ENCODE results near the gene BSN. TPM values are rescaled to one million over a fixed set of nuclear protein-coding genes. Genes with fewer than 3 reads are reported as not detected.

The BSN gene
- total RNA-seq, 1 donor from 2014 or later: 0.55 TPM

DNA sequence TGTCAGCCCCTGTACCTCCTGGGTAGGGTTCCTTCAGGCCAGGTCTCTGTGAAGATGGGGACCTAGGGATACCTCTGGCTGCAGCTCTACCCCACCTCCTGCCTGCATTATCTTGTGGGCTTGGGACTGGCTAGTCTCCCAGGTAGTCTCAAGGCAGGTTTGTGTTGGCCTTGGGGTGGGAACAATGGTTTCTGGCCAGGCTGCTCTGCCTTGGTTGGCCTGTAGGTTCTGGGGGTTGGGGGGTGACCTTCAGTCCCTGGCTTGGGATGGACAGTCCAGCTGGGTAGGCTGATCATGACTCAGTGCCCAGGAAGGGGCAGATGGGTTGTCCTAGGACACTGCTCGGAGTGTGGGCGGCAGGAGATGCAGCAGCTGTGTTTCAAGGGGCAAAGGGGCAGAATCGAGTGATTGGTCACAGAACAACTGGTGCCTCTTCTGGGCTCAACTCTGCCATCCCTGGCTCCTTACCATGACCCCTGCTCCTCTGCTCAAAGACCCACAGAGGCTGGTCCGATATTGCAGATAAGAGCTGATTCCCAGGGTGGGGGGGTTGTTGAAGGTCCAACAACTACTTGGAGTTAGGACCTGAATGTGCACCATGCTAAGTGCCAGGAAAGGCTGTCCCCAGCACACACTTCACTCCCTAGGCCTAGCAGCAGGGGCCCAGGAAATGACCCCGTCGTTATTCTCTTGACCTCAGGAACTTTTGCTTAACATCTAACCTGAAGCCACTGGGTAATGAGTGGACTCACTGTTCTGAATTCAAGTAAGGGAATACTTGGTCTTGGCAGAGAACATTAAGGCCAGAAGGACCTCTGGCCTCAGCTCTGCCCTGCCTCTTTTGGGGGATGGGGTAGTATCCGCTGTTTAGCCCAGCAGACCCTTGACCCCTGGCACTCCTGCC lies 18.1 kb upstream of the BSN start:
- TF ChIP-seq, protein P1, sequence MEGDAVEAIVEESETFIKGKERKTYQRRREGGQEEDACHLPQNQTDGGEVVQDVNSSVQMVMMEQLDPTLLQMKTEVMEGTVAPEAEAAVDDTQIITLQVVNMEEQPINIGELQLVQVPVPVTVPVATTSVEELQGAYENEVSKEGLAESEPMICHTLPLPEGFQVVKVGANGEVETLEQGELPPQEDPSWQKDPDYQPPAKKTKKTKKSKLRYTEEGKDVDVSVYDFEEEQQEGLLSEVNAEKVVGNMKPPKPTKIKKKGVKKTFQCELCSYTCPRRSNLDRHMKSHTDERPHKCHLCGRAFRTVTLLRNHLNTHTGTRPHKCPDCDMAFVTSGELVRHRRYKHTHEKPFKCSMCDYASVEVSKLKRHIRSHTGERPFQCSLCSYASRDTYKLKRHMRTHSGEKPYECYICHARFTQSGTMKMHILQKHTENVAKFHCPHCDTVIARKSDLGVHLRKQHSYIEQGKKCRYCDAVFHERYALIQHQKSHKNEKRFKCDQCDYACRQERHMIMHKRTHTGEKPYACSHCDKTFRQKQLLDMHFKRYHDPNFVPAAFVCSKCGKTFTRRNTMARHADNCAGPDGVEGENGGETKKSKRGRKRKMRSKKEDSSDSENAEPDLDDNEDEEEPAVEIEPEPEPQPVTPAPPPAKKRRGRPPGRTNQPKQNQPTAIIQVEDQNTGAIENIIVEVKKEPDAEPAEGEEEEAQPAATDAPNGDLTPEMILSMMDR (IDR thresholded peaks at IDR 0.05; ENCODE audit: borderline replicate concordance): no peak
- Histone ChIP-seq H3K27me3 (ENCODE audit: low read depth) (no peaks in the 10 kb centered on the region), H3K36me3 (peaks cover 27% of the 10 kb centered on the region), H3K4me3 (no peak overlapping the region), H3K27ac (replicated peaks) (no peak overlapping the region), H3K4me1 (peaks cover 15% of the 10 kb centered on the region), H3K9me3 (replicated peaks) (no peaks in the 10 kb centered on the region)
- DNase-seq: no peak
- intact Hi-C loops (cut with micrococcal nuclease): no loop called here

DNA sequence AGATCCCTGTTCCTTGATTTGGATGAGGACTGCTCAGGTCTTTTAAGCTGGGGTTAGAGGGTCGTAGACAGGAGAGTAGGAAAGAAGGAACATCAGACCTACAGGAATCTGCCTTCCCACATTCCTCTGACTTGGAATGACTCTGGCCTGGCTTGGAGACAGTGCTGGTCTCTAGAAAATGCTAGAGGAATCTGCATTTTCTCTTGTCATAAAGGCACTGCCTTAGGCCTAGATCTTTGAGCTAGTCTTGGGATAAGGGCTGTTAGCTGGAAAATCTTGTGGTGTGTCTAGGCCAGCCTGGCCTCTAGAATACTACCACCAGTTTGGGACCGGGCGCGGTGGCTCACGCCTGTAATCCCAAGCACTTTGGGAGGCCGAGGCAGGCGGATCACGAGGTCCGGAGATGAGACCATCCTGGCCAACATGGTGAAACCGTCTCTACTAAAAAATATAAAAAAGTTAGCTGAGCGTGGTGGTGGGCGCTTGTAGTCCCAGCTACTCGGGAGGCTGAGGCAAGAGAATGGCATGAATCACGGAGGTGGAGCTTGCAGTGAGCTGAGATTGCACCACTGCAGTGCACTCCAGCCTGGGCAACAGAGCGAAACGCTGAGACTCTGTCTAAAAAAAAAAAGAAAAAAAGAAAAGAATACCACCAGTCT lies 17.3 kb upstream of the BSN start:
- no peak for DNase-seq
- TF ChIP-seq, protein P1 (IDR thresholded peaks at IDR 0.05; ENCODE audit: borderline replicate concordance): no peak
- Histone ChIP-seq H3K36me3 (peaks cover 20% of the 10 kb centered on the region), H3K4me3 (no peak overlapping the region), H3K27ac (replicated peaks) (no peak overlapping the region), H3K4me1 (peaks cover 15% of the 10 kb centered on the region), H3K9me3 (replicated peaks) (no peaks in the 10 kb centered on the region), H3K27me3 (ENCODE audit: low read depth) (no peaks in the 10 kb centered on the region)
- intact Hi-C loops (cut with micrococcal nuclease): no loop called here

DNA sequence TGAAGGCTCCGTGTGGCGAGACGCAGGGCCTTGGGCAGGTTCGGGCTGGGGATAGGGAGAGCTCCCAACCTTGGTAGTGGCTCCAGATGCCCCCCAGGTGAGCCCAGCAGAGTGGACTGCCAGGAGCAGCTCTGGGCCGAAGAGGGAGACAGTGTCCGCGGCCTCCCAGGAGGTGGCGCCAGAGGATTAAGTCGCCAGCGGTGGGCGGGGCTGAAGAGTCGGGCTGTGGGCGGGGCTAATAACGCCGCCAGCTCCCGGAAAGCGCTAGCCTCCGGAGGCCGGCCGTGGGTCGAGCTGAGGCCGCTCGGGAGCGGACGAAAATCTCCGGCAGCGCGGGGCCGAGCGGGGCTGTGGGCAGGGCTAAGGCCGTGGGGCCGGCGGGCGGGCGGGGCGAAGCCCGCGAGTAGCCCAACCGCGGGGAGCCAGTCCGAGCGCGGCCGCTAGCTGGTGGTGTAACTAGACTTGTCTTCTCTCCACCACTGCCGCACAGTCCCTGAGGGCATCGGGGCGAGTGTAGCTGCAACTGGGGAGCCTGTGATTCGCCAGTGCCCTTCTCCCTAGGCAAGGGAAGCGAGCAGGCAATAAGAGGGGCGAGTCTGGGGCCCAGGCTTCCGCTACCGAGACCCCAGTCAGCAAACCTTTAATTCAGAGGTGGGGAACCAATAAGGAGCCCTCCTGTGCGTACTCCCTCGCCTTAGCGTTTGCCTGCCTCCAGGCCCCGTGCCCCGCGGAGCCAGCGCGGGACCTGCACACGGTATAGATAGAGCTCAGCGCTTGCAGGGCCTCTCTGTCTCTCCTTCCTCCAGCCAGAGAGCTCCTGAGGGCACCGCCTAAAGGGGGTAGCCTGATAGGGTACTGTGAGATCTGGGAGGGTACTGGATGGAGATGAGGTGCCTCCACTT lies 14.4 kb upstream of the BSN start:
- no peaks in the 10 kb centered on the region for H3K36me3 ChIP-seq
- DNase-seq: peak; percentile 93
- H3K4me1 ChIP-seq: peaks cover 12% of the 10 kb centered on the region
- H3K27me3 ChIP-seq (ENCODE audit: low read depth): peaks cover 15% of the 10 kb centered on the region
- intact Hi-C loops (cut with micrococcal nuclease): loop anchor here (2.0 kb wide), 1 partner anchor 131 kb away; no protein-coding TSS in a partner anchor
- no peaks in the 10 kb centered on the region for H3K9me3 ChIP-seq (replicated peaks)
- peak overlapping the region; percentile 89 for H3K27ac ChIP-seq (replicated peaks)
- peak overlapping the region; percentile 76 for H3K4me3 ChIP-seq
- TF ChIP-seq, protein P1 (IDR thresholded peaks at IDR 0.05; ENCODE audit: borderline replicate concordance): peak; percentile 95

DNA sequence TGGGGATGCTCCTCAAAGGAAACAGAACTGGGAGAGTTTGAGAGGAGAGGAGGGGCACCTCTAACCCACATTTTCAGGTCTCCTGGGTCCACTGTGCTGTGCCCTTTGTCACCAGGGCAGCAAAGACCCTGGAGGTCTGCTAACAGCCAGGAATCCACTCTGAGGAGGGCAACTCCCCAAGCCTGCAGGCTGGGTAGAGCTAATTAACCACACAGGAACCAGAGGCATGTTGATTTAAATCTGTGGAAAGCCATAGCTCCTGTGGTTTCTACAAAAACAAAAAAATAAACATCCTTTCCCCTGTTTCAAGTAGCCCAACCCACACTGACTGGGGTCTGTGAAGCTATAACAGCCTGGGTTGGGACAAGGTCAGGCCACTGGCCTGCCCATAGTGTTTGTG lies 2.2 kb upstream of the BSN start:
- DNase-seq: no peak
- Histone ChIP-seq H3K36me3 (no peaks in the 10 kb centered on the region), H3K27me3 (ENCODE audit: low read depth) (no peaks in the 10 kb centered on the region), H3K27ac (replicated peaks) (no peak overlapping the region), H3K9me3 (replicated peaks) (no peaks in the 10 kb centered on the region), H3K4me3 (no peak overlapping the region), H3K4me1 (peaks cover 21% of the 10 kb centered on the region)
- TF ChIP-seq, protein P1 (IDR thresholded peaks at IDR 0.05; ENCODE audit: borderline replicate concordance): no peak
- intact Hi-C loops (cut with micrococcal nuclease): no loop called here

DNA sequence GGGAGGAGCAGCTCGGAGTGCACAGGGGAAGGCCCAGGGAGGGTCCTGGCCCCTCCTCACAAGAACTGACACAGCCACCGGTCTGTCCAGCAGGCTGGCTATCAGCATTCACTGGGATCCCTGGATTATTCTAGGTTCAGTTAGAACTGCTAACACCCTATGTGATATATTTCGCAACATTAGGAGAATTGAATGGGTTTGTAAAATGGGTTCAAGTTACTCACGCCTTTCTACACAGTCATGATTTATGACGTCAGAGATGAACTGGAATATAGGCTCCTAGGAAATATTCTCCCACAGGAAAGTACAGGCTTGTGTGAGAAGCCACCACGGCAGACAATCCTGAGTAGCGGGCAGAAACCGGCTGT lies 969 bp upstream of the BSN start:
- H3K27ac ChIP-seq (replicated peaks): peak overlapping the region; percentile 89
- no peaks in the 10 kb centered on the region for H3K36me3 ChIP-seq

More for the DNA sequence above, 969 bp upstream of the BSN start:
- Histone ChIP-seq H3K4me3 (peak overlapping the region; percentile 86), H3K27me3 (ENCODE audit: low read depth) (no peaks in the 10 kb centered on the region), H3K9me3 (replicated peaks) (no peaks in the 10 kb centered on the region), H3K4me1 (peaks cover 21% of the 10 kb centered on the region)
- TF ChIP-seq, protein P1 (IDR thresholded peaks at IDR 0.05; ENCODE audit: borderline replicate concordance): no peak
- intact Hi-C loops (cut with micrococcal nuclease): no loop called here
- no peak for DNase-seq

Measured in left ventricle myocardium inferior (tissue), 1 donor.